ENCODE results near the gene MDM2.

Gene MDM2

DNA sequence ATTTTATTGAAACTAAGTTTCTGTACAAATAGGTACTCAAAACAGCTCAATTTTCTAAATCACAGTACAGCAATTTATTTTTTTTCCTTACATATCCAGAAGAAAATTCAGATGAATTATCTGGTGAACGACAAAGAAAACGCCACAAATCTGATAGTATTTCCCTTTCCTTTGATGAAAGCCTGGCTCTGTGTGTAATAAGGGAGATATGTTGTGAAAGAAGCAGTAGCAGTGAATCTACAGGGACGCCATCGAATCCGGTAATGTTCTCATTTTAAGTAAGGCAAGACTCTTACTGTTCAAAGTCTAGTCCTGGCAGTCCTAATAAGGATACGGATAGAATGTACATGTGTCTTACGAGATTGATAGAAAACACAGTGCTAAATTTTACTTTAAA lies 20.7 kb downstream of the MDM2 start:
- Histone ChIP-seq H3K9me3 (ENCODE audit: insufficient read depth, low read length) (no peaks in the 10 kb centered on the region), H3K9ac (ENCODE audit: low read length) (no peak overlapping the region), H3K4me2 (ENCODE audit: low read length) (no peak overlapping the region), H3K4me1 (ENCODE audit: low read length) (no peaks in the 10 kb centered on the region), H4K20me1 (ENCODE audit: insufficient read depth, low read length) (peaks cover 25% of the 10 kb centered on the region), H3K27me3 (ENCODE audit: low read depth, low read length) (no peaks in the 10 kb centered on the region), H2AFZ (ENCODE audit: low read depth, low read length) (no peak overlapping the region), H3K79me2 (ENCODE audit: low read length) (peaks cover 30% of the 10 kb centered on the region), H3K4me3 (ENCODE audit: low read length) (no peak overlapping the region), H3K27ac (ENCODE audit: low read length) (no peak overlapping the region), H3K36me3 (replicated peaks; ENCODE audit: low read depth, low read length) (peaks cover 53% of the 10 kb centered on the region)
- TF ChIP-seq, protein P1, sequence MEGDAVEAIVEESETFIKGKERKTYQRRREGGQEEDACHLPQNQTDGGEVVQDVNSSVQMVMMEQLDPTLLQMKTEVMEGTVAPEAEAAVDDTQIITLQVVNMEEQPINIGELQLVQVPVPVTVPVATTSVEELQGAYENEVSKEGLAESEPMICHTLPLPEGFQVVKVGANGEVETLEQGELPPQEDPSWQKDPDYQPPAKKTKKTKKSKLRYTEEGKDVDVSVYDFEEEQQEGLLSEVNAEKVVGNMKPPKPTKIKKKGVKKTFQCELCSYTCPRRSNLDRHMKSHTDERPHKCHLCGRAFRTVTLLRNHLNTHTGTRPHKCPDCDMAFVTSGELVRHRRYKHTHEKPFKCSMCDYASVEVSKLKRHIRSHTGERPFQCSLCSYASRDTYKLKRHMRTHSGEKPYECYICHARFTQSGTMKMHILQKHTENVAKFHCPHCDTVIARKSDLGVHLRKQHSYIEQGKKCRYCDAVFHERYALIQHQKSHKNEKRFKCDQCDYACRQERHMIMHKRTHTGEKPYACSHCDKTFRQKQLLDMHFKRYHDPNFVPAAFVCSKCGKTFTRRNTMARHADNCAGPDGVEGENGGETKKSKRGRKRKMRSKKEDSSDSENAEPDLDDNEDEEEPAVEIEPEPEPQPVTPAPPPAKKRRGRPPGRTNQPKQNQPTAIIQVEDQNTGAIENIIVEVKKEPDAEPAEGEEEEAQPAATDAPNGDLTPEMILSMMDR (IDR thresholded peaks at IDR 0.05; ENCODE audit: low read depth, low read length), result no peak
- no peak for TF ChIP-seq EZH2phosphoT487 (IDR thresholded peaks at IDR 0.05; ENCODE audit: low read depth)

DNA sequence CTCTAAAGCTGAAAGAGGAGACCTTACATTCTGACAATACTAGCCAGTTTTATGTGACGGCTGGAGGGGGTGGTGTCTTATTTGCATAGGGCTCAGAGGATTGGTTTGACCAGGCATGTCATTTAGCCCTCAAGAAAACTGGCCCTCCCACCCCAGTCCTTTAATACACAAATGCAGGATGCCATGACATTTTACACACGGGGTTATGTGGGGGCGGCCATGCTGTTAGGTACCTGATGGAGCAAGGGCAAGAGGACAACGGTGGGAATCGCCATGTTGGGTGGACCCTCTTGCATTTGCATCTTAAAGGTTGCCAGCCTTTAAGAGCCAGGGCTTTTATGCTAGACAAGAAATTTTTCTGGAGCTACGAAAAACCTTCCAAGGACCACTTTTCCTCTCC lies 23.3 kb downstream of the MDM2 start:
- Histone ChIP-seq H3K9me3 (ENCODE audit: insufficient read depth, low read length) (no peaks in the 10 kb centered on the region), H3K4me1 (ENCODE audit: low read length) (no peaks in the 10 kb centered on the region), H3K79me2 (ENCODE audit: low read length) (peaks cover 21% of the 10 kb centered on the region), H3K27me3 (ENCODE audit: low read depth, low read length) (no peaks in the 10 kb centered on the region), H3K9ac (ENCODE audit: low read length) (no peak overlapping the region), H4K20me1 (ENCODE audit: insufficient read depth, low read length) (peaks cover 27% of the 10 kb centered on the region), H2AFZ (ENCODE audit: low read depth, low read length) (no peak overlapping the region), H3K4me2 (ENCODE audit: low read length) (no peak overlapping the region), H3K4me3 (ENCODE audit: low read length) (no peak overlapping the region), H3K36me3 (replicated peaks; ENCODE audit: low read depth, low read length) (peaks cover 42% of the 10 kb centered on the region), H3K27ac (ENCODE audit: low read length) (no peak overlapping the region)
- TF ChIP-seq, protein P1 (IDR thresholded peaks at IDR 0.05; ENCODE audit: low read depth, low read length), result no peak
- TF ChIP-seq EZH2phosphoT487 (IDR thresholded peaks at IDR 0.05; ENCODE audit: low read depth), result no peak

DNA sequence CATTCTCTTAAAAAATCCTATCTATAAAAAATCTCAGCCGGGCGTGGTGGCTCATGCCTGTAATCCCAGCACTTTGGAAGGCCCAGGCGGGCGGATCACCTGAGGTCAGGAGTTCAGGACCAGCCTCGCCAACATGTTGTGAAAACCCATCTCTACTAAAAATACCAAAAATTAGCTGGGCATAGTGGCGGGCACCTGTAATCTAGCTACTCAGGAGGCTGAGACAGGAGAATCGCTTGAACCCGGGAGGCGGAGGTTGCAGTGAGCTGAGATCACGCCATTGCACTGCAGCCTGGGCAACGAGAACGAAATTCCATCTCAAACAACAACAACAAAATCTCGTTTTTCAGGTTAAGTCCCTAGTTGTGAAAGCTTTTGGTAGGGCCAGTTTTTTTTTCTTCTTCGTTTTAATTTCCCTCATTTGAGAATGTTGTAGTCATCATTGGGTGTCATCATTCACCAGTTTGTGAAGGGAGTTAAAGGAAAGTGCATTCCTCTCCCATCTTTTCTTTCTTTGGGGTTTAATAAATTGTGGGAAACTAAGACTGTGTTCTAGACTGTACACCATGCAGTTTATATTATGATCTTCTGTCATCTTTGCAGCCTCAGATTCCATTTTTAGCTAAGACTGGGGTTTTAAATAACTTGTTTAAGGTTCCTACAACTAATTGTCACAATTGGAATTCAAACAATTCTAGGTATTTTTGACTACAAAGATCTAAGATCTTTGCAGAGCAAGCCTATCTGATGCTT lies 23.9 kb downstream of the MDM2 start:
- no peak overlapping the region for H3K4me2 ChIP-seq (ENCODE audit: low read length)
- no peak overlapping the region for H3K27ac ChIP-seq (ENCODE audit: low read length)
- TF ChIP-seq, protein P1 (IDR thresholded peaks at IDR 0.05; ENCODE audit: low read depth, low read length), result no peak
- no peak for TF ChIP-seq EZH2phosphoT487 (IDR thresholded peaks at IDR 0.05; ENCODE audit: low read depth)
- no peak overlapping the region for H3K9ac ChIP-seq (ENCODE audit: low read length)
- H3K4me1 ChIP-seq (ENCODE audit: low read length), result no peaks in the 10 kb centered on the region
- H3K36me3 ChIP-seq (replicated peaks; ENCODE audit: low read depth, low read length), result peaks cover 42% of the 10 kb centered on the region
- H2AFZ ChIP-seq (ENCODE audit: low read depth, low read length), result no peak overlapping the region
- H3K9me3 ChIP-seq (ENCODE audit: insufficient read depth, low read length), result no peaks in the 10 kb centered on the region
- H3K4me3 ChIP-seq (ENCODE audit: low read length), result no peak overlapping the region
- no peaks in the 10 kb centered on the region for H3K27me3 ChIP-seq (ENCODE audit: low read depth, low read length)
- H3K79me2 ChIP-seq (ENCODE audit: low read length), result peaks cover 19% of the 10 kb centered on the region
- peaks cover 27% of the 10 kb centered on the region for H4K20me1 ChIP-seq (ENCODE audit: insufficient read depth, low read length)

DNA sequence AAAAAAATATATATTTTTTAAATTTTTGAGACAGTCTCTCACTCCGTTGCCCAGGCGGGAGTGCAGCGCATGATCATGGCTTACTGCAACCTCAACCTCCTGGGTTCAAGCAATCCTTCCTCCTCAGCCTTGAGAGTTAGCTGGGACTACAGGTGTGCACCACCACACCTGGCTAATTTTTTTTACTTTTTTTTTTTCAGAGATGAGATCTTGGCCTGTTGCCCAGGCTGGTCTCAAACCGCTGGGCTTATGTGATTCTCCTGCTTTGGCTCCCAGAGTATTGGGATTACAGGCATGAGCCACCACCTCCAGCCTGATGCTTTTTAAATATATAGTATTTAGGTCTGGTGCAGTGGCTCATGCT lies 24.5 kb downstream of the MDM2 start:
- Histone ChIP-seq H3K4me3 (ENCODE audit: low read length) (no peak overlapping the region), H3K27ac (ENCODE audit: low read length) (no peak overlapping the region), H3K4me2 (ENCODE audit: low read length) (no peak overlapping the region), H3K9ac (ENCODE audit: low read length) (no peak overlapping the region), H4K20me1 (ENCODE audit: insufficient read depth, low read length) (peaks cover 23% of the 10 kb centered on the region), H3K9me3 (ENCODE audit: insufficient read depth, low read length) (no peaks in the 10 kb centered on the region), H3K36me3 (replicated peaks; ENCODE audit: low read depth, low read length) (peaks cover 44% of the 10 kb centered on the region), H2AFZ (ENCODE audit: low read depth, low read length) (no peak overlapping the region), H3K79me2 (ENCODE audit: low read length) (peaks cover 25% of the 10 kb centered on the region), H3K4me1 (ENCODE audit: low read length) (no peaks in the 10 kb centered on the region), H3K27me3 (ENCODE audit: low read depth, low read length) (no peaks in the 10 kb centered on the region)
- TF ChIP-seq, protein P1 (IDR thresholded peaks at IDR 0.05; ENCODE audit: low read depth, low read length), result no peak
- TF ChIP-seq EZH2phosphoT487 (IDR thresholded peaks at IDR 0.05; ENCODE audit: low read depth), result no peak

Data from OCI-LY3 (cell line).